ENCODE measurements around the gene KRT77.
"Not testable (repeated sequence)": the region's sequence is repeated elsewhere in the genome, so short reads cannot be mapped to it uniquely, and the experiment has no call there.

The KRT77 gene

GRCh38 chr12:52673217-52673616, 30.1 kb downstream of the KRT77 start:
- TF ChIP-seq TAF1 (IDR thresholded peaks at IDR 0.05; ENCODE audit: borderline replicate concordance, low read depth, low read length) (no peak), POLR2AphosphoS5 (IDR thresholded peaks at IDR 0.05; ENCODE audit: low read depth, low read length) (no peak), POLR2A (IDR thresholded peaks at IDR 0.05; ENCODE audit: low read depth, low read length) (no peak)
- FAIRE-seq: no peak
- DNase-seq (ENCODE audit: insufficient read length): no peak

DNA sequence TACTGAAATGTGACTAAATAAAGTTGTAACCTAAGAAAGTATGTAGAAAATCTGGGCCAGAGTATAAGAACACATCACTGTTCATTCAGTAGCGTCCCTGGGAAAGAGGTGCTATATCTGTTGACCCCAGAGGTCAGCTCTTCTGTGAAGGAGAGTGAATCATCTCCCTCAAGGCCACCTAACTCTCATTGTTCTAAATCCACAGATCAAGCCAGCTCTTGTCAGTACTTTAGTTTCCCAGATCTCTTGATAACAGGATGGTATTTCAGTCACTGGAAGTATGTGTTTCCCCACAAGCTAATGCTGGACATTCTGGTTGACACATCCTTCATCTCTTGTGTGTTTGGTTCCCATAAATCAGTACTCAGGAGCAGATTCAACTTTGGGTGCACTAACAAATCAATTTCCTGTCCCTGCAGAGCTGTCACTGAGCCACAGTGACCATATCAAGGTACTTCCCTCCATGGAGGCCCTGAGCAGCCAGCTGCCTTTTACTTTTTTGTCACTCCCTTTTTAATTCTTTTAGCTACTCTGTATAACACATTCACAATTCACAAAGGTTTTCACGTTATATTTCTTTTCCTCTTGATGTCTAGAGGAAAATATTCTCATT, 30.9 kb downstream of the KRT77 start:
- no peak for FAIRE-seq
- no peak for TF ChIP-seq POLR2A (IDR thresholded peaks at IDR 0.05; ENCODE audit: low read depth, low read length)
- TF ChIP-seq TAF1 (IDR thresholded peaks at IDR 0.05; ENCODE audit: borderline replicate concordance, low read depth, low read length): no peak
- TF ChIP-seq POLR2AphosphoS5 (IDR thresholded peaks at IDR 0.05; ENCODE audit: low read depth, low read length): no peak
- no peak for DNase-seq (ENCODE audit: insufficient read length)

DNA sequence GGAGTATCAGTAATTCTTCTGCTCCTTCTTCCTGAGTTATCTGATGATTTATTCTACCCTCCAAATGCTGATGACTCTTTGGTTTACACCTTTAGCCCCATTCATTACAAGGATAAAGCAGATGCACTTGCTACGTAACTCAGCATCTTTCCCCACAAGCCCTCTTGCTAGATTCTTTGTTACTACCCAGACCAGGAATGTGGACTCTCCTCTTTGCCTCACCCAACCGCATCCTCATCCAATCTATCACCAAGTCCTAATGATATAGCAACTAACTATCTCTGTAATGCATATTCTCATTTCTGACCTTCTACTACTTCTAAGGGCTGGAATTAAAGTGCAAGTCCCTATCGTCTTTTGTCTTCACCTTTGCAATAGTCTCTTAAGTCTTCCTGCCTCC, 32.4 kb downstream of the KRT77 start:
- FAIRE-seq: no peak
- TF ChIP-seq POLR2AphosphoS5 (IDR thresholded peaks at IDR 0.05; ENCODE audit: low read depth, low read length) (no peak), TAF1 (IDR thresholded peaks at IDR 0.05; ENCODE audit: borderline replicate concordance, low read depth, low read length) (no peak), POLR2A (IDR thresholded peaks at IDR 0.05; ENCODE audit: low read depth, low read length) (no peak)
- DNase-seq (ENCODE audit: insufficient read length): no peak

DNA sequence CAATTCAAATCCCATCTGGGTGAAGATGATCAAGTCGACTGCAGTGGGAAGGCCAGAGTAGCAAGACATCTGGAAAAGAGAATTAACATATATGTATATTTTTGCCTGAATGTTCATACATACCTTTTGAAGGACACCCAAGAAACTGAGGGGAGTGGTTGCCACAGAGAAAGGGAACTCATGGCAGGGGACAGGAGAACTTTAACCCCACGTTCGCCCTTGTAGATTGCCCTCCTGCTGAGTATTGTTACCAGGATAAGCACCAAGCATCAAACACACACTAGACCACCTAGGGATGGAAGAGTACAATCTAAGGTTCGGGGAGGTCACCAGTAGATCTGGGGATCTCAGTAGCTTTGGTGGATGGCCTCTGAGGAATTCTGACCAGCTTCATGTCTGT, 32.8 kb downstream of the KRT77 start:
- DNase-seq (ENCODE audit: insufficient read length): no peak
- TF ChIP-seq TAF1 (IDR thresholded peaks at IDR 0.05; ENCODE audit: borderline replicate concordance, low read depth, low read length) (no peak), POLR2AphosphoS5 (IDR thresholded peaks at IDR 0.05; ENCODE audit: low read depth, low read length) (no peak), POLR2A (IDR thresholded peaks at IDR 0.05; ENCODE audit: low read depth, low read length) (no peak)
- no peak for FAIRE-seq

GRCh38 chr12:52669941-52670340, 33.4 kb downstream of the KRT77 start:
- not testable (repeated sequence) for DNase-seq (ENCODE audit: insufficient read length); FAIRE-seq

GRCh38 chr12:52669426-52669825, 33.9 kb downstream of the KRT77 start:
- no peak for DNase-seq (ENCODE audit: insufficient read length)
- FAIRE-seq: no peak
- no peak for TF ChIP-seq POLR2AphosphoS5 (IDR thresholded peaks at IDR 0.05; ENCODE audit: low read depth, low read length)

- FAIRE-seq: no peak
- DNase-seq (ENCODE audit: insufficient read length): no peak
- no peak for TF ChIP-seq POLR2A (IDR thresholded peaks at IDR 0.05; ENCODE audit: low read depth, low read length)
- TF ChIP-seq TAF1 (IDR thresholded peaks at IDR 0.05; ENCODE audit: borderline replicate concordance, low read depth, low read length): no peak
- TF ChIP-seq POLR2AphosphoS5 (IDR thresholded peaks at IDR 0.05; ENCODE audit: low read depth, low read length): no peak
These were observed 35.4 kb downstream of the KRT77 start for GRCh38 chr12:52667931-52668330.

DNA sequence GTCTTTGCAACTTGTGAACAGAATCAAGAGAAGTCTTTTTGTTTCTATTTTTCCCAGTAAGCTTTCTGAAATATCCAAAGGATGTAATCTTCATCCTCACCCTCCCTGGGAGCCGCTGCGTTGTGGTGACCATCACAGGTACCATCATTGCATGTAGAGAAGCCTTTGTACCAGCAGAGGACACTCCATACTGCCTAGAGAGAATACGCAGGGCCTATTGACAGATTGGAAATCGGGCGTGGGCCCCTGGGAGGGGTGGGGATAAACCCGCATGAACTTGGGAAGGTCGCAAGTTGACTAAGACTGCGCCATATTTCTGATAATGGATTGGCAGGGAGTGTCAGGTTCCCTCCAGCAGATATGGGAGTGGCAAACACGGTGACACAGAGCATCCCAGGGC, 35.8 kb downstream of the KRT77 start:
- no peak for DNase-seq (ENCODE audit: insufficient read length)
- TF ChIP-seq POLR2AphosphoS5 (IDR thresholded peaks at IDR 0.05; ENCODE audit: low read depth, low read length) (no peak), TAF1 (IDR thresholded peaks at IDR 0.05; ENCODE audit: borderline replicate concordance, low read depth, low read length) (no peak), POLR2A (IDR thresholded peaks at IDR 0.05; ENCODE audit: low read depth, low read length) (no peak)
- no peak for FAIRE-seq

DNA sequence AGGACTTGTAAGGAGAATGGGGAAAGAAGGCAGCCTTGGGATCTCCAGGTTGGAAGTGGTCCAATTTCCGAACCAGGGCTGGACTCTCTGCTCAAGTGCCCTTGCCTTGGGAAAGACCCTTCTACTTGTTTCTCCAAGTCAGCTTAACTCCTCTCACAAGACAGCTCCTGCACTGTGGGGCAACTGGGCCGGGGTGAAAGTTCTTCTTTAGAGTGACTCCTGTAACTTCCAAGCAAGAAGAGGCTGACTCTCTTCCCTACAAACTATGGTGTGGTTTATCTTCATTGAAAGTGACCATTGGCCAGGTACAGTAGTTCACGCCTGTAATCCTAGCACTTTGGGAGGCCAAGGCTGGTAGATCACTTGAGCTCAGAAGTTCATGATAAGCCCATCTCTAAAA, 36.9 kb downstream of the KRT77 start:
- FAIRE-seq (no peak), DNase-seq (ENCODE audit: insufficient read length) (no peak)
- TF ChIP-seq POLR2A (IDR thresholded peaks at IDR 0.05; ENCODE audit: low read depth, low read length) (no peak), POLR2AphosphoS5 (IDR thresholded peaks at IDR 0.05; ENCODE audit: low read depth, low read length) (no peak), TAF1 (IDR thresholded peaks at IDR 0.05; ENCODE audit: borderline replicate concordance, low read depth, low read length) (no peak)

- no peak for DNase-seq (ENCODE audit: insufficient read length)
- no peak for FAIRE-seq
- TF ChIP-seq POLR2AphosphoS5 (IDR thresholded peaks at IDR 0.05; ENCODE audit: low read depth, low read length) (no peak), POLR2A (IDR thresholded peaks at IDR 0.05; ENCODE audit: low read depth, low read length) (no peak), TAF1 (IDR thresholded peaks at IDR 0.05; ENCODE audit: borderline replicate concordance, low read depth, low read length) (no peak)
These were observed 39.9 kb downstream of the KRT77 start for GRCh38 chr12:52663420-52663819.

DNA sequence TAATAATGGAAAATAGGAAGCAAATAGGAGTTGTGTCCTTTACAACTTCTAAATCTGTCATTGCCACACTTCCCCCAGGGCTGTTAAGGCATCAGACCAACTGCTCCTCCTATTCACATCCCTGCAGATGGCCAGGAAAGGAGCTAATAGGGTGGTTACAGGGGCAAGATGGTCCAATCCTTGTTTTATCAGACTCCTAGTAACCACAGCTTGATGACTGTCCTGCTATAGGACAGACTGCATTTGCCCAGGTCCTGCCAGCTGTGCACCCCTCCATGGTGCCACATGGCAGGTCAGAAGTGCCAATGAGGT, 40.5 kb downstream of the KRT77 start:
- TF ChIP-seq POLR2A (IDR thresholded peaks at IDR 0.05; ENCODE audit: low read depth, low read length) (no peak), TAF1 (IDR thresholded peaks at IDR 0.05; ENCODE audit: borderline replicate concordance, low read depth, low read length) (no peak), POLR2AphosphoS5 (IDR thresholded peaks at IDR 0.05; ENCODE audit: low read depth, low read length) (no peak)
- no peak for FAIRE-seq
- DNase-seq (ENCODE audit: insufficient read length): no peak

DNA sequence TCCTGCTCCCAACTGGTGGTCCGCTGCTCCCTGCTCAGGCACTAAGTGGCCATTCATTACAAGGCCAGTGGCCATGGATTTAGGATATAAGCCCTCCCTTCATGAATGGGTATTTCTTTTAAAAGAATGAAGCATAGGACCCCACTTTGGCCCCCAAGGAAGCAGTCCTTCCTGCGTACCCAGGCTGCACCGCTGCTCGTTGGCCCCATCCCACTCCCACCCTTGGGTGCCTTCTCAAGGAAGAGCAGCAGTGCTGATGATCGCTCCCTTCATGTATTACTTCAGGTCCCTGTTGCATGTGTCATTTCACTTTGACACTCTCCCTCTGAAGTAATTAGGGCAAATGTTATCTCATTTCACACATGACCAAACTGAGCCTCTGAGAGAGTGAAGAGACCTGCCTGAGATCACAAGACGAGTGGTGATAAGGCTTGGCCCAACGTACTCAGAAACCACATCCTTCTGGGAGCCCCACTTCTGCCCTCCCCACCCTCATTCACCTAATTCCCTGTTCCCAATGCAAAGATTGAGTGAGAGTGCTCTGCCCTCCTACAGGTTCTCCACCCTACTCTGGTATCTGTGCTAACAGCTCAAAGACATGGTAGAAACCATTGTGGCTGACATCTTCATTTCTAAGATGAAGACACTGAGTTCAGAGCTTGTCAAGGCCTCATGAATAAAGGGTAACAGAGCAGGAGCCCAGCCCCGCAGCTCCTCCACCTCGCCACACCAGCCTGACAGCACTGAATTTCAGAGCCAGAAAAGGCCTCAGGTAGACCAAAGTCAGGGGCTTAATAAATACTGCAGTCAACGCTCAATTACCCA, 41.0 kb downstream of the KRT77 start:
- FAIRE-seq: no peak
- DNase-seq (ENCODE audit: insufficient read length): no peak

More for the DNA sequence above, 41.0 kb downstream of the KRT77 start:
- TF ChIP-seq POLR2A (IDR thresholded peaks at IDR 0.05; ENCODE audit: low read depth, low read length) (no peak), TAF1 (IDR thresholded peaks at IDR 0.05; ENCODE audit: borderline replicate concordance, low read depth, low read length) (no peak)

All from GM12892 (cell line).